ENCODE results near the gene GRB7. TPM values are rescaled to one million over a fixed set of nuclear protein-coding genes. Genes with fewer than 3 reads are reported as not detected.

GRB7 gene
- total and polyA plus RNA-seq, 10 of the 15 experiments (the other 5 are each of a cell fraction or from before 2014, with no cell fraction given), result 0.05 to 0.34 (median 0.19) TPM; not detected in 4

- TF ChIP-seq EGR1 (IDR thresholded peaks at IDR 0.05; ENCODE audit: borderline replicate concordance in 1 of 2, low read depth in 2 of 2, low read length in 2 of 2) (no peak), IRF3 (IDR thresholded peaks at IDR 0.05) (no peak), TCF3 (IDR thresholded peaks at IDR 0.05; ENCODE audit: borderline replicate concordance, insufficient read depth, low read depth, low read length) (no peak), STAT3 (IDR thresholded peaks at IDR 0.05; ENCODE audit: low read depth, low read length) (no peak), FOXM1 (IDR thresholded peaks at IDR 0.05; ENCODE audit: low read depth, low read length) (no peak), MAX (IDR thresholded peaks at IDR 0.05; ENCODE audit: low read depth, low read length) (no peak), E4F1 (IDR thresholded peaks at IDR 0.05; ENCODE audit: borderline replicate concordance, partially characterized antibody) (no peak)
Observed at GRCh38 chr17:39701784-39702422, 35.8 kb upstream of the GRB7 start (continued).
